ENCODE data around the gene SLC22A23.

The SLC22A23 gene

DNA sequence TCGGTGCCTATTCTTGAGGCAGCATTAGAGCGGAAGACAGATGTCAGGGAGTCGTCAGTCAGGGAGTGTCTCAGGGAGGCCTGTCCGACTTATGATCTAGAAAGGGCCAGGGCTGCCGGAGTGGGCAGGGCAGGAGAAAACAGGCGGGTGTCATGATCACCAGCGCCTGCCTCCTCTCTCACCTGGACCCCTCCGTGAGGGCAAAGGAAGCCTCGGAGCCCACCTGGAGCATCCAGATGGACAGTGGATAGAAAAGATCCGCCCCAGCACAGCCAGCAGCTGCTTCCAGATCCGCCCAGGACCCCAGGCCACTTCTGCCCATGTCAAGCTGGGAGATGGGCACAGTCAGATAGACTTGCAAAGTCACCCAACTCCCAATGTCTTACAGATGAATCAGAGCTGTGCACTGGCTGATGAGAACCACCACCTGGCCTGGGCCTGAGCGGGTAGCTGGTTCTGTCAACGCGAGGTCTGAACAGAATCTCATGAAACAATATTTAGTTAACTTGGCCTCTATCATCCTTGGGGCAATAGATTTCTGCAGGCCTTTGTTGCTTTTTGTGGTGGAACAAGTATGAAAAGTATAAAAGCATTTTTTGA lies 175.9 kb downstream of the SLC22A23 start:
- DNase-seq, result no peak

DNA sequence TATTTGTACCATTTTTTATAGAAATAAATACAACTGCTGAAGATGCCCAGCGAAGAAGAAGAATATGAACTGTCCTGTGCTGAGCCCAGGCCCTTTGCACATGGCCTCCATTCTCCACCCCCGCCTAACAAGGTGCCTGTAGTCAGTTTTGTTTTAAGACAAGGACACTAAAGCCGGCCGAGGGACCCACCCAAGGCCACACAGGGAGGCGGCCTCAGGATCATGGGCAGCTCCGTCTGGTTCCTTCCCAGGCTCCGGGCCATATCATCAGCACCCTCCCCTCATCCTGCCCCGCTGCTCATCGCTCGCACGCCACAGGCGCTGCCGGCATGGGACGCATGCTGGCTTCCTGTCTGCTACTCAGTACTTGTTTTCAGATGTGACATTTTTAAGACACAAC lies 176.8 kb downstream of the SLC22A23 start:
- no peak for DNase-seq

DNA sequence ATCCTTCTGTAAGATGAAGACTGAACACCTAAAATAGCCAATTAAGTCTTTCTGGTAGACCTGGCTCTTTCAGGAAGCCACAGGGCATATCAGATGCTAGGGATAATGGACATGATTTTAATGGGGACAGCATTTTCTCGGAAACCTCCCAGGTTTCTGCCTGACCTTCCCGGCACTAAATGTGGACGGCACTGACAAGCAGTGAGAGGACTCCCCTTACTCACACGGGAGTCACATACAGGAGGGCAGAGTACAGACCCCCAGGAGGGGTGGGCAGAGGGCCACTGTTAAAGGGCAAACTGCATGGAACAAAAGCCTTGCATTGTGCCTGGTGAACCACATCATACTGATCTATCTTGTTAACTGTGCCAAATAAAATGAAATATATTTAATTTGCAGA lies 178.2 kb downstream of the SLC22A23 start:
- DNase-seq, result no peak

DNA sequence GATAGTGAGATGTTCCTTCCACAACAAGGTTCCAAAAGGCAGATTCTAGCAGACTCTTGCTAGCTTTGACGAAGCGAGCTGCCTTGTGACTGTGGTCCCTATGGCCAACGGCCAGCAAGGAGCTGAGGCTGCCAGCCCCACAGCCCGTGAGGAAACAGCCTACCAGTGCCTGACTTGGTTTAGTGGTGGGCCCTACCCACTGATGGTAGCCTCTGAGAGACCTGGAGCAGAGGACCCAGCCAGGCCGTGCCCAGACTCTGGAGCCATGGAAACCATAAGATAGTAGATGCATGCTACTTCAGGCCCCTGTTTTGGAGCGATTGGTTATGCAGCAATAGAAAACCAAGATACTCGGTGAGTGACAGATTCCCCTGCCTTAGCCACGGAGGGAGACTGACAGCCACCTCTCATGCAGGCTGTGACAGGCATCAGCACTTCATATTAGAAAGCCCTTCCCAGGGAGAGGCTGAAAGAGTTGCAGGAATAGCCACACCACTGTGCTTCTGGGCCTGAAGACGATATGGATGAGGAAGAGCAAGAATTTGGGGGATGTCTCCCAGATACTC lies 178.9 kb downstream of the SLC22A23 start:
- no peak for DNase-seq

DNA sequence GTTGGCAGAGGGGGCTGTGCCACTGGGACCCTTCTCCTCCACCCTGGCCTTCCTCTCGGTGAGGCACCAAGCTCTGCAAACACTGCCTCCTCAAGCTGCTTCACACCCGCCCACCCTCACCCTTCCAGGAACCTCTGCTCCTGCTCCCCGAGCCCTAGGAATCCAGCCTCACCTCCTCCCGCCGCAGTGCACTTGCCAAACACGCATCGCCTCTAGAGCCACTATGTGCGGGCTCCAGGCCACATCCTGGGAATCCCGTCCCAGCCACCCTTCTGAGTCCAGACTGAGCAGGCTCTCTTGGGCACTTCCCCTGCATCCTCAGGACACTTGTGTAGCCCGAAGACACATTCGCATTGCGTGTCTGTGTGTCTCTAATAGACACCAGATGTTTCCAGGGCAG lies 179.6 kb downstream of the SLC22A23 start:
- DNase-seq, result no peak

DNA sequence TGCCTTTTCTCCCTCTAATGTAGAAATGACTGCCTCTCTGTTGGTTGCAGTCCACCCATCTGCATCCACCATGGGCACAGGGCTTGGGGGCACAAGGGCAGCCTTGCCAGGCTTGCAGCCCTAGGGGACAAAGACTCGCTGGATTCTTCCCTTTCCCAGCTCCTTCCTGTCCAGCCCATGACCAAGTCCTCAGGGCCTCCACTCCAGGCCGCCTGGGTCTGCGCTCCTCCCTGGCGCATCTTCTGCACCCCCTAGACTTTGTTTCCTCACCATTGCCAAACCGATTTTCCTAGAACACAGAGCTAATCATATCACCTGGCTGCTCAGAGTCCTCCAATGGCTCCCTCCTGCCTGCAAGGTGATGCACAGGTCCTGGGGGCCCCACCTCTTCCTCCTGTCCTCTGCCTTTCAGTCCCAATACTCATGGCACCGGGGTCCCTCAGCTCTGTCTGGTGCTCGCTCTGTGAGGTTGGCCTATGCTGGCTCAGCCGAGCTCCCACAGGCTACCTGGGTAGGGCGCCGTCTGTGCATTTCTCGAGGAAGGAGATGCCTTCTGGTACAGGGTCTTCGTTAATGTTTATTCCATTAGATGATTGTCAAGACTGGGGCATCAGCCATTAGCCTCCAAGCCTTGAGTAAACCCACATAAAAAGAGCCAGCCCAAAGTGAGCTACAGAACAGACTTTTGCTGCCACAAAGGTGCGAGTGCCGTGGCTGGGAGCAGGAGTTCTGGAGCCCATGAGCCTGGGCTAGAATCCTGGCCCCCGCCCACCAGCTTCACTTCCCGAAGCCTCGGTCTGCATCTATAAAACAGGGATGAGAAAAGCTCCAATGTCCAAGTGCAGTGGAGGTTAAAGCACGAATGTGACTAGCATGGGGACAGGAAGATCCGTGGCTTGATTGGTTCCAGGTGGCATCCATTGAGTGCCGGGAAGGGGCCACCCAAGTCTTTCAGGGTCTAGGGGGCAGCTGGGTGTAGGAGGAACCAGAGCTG lies 180.4 kb downstream of the SLC22A23 start:
- DNase-seq, result no peak

DNA sequence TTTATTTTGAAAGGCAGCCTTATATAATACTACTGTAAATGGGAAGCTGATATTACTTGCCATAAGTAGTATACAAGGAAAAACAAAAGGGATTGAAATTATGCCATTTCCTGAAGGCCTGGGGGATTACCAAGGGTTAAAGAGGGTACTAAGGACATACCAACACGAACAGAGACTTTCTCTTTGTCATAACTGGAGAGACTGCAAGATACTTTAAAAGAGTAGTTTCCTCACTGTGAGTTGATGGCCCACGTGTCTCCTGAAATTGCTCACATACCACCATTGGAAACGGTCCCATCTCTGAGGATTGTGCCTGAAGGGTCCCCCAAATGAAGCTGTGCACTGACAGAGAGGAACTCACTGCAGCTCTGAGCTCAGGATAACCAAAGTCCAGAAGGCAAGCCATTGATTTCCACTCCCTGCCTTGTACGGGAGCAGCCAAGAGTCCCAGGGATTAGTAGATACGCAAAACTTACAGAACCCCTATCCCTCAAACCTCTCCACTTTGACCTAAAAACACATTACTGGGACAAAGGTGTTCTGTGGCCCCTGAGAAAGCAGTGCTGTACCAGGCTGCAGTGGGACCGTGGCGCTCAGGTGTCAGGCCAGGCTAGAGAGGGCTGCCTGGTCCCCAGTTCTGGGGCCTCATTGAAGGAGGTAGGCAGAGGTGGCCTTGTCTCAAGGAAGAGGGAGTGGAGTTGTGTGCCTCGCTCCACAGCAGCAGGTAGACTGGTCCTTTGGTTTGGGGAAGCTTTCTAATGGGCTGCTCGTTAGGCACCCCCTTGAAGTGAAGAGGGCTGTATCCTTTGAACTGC lies 182.9 kb downstream of the SLC22A23 start:
- DNase-seq, result no peak

DNA sequence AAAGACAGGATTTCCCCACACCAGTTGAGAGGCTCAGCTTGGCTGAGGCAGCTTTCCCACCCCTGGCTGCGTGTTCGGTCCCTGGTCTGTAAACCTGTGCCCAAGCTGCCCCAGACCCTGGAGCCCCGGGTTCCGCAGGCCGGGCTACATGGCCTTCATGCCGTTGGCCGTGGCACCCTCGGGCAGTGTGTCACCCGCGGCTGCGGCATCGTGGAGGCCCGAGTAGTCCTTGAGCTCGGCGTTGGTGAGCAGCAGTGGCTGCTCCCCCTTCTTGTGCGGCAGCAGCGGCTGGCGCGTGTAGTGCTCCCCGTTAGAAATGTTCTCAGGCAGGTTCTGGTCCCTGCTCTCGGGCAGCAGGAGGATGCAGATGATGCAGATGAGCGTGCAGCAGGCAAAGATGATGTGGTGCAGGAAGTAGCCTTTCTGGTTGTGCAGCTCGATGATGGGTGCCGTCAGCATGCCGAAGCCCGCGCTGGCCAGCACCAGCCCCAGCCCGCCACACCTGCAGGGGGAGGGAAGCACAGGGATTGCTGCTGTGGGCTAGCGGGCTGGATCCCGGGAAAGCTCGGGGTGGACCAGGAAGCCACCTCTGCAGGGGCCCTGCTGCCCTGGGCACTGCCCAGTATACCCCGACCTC lies 183.8 kb downstream of the SLC22A23 start:
- DNase-seq, result no peak

DNA sequence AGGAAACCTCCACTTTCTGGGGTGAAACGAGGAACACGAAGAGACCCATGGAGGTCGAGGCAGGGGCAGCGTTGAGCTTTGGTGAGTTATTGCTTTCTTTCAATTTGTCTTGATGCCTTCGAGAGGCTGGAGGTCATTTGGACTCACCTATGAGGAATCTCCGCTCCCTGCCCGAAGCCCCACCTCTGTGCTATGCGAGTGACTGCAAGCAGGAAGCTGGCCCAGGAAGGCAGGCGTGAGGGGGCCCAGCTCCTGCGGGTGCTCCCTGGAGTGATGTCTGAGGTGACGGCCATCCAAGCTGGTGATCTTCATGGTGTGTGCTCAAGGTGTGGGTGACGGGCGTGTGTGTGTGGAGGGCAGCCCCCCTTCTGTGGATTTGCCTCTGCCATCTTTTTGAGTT lies 185.1 kb downstream of the SLC22A23 start:
- DNase-seq, result no peak

DNA sequence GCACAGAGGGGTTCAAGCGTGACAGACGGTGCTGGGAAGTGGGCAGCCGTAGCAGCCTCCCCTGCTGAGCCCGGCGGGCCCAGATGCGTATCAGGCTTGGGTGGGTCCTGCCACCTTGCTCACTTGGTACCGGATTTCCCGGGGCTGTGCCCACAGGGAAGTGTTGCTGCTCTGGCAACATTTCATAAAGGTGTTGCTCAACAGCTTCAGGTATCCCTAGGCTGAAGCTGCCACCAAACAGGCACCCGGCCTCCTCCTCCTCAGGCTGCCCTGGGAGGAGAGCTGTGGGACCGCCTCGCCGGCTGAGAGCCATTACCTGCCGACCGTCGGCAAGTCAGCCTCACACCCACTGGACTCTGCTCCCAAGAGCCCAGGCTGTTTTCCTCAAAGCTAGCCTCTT lies 186.6 kb downstream of the SLC22A23 start:
- DNase-seq, result no peak

DNA sequence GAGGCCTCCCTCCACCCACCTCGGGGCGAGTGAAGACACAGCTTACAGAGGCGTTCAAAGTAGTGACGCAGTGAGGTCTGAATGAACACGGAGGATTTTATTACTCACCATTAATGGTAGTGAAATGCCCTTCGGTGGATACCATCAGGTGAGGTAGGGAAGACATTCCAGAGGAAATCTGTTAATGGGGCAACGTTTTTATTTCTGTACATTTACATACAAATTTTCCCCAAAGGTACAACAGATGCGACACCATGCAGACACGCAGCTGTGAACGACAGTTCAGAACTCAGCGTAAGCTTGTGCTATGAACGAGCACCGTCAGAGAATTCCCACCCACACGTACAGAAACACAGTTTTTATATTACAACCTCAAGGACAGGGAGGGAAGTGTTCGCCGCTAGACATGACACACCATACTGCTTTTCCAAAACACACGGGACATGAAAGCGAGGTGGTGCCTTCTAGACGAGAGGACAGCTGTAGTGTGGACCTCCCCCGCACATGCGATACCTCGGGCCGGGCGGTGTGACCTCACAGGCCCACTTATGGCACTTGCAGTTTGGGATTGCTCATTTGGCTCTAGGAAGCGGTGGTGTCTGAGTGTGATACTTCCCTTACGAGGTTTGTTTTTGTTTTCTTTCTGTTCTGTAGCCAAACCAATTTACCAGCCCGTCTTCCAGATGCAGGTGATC lies 187.4 kb downstream of the SLC22A23 start:
- DNase-seq, result no peak

DNA sequence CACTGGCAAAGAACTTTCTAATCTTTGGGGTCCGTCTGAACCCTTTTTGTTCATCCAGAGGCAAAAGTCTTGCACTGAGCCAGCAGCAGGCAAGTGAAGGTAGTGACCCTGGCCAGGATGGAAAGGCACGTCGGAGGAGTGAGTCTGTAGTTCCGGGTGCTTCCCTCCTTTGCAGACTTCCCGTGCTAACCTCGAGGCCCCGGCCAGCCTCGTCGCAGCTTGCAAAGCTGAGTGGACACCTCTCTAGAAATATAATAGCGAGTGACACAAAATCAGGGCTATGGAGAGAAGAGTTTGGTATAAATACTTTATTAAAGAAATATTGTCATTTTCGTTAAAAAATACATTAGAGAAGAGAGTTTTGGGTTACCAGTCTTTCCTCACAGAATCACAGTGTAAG lies 188.2 kb downstream of the SLC22A23 start:
- no peak for DNase-seq

DNA sequence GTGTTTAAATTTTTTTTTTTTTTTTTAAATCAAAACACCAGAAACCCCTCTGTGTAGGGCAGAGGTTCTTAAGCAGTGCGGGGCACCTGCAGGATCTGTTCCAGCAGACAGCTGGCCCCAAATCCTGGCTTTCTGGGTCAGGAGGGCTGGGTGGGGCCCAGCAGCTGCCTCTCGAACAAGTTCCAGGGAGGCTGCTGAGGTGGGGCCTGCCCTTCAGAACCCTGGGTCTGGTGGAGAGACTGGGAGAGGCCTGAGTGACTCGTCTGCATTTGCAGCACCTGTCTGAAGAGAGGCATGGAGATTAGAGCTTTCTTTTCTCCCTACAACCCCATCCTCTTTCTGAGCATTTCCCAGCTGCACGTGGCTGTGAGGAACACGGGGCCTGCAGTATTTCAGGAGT lies 189.7 kb downstream of the SLC22A23 start:
- DNase-seq, result no peak

DNA sequence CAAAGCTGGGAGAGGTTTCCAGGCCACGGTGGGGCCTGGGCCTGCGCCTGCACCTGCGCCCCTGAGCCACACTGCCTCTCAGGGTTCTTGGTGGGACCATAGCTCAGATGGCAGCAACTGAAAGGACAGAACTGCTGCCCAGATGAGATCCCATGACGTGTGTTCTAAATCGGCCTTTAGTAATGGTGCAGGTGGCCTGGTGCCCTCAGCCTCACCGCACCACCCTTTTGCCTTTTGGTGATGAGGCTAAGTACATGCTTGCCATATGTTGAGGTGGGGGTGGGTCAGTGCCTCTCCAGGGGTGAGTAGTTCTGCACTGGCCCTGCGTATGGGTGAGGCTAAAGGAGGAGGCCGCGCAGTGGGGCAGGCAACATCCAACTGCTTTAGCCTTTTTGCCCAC lies 190.7 kb downstream of the SLC22A23 start:
- no peak for DNase-seq

DNA sequence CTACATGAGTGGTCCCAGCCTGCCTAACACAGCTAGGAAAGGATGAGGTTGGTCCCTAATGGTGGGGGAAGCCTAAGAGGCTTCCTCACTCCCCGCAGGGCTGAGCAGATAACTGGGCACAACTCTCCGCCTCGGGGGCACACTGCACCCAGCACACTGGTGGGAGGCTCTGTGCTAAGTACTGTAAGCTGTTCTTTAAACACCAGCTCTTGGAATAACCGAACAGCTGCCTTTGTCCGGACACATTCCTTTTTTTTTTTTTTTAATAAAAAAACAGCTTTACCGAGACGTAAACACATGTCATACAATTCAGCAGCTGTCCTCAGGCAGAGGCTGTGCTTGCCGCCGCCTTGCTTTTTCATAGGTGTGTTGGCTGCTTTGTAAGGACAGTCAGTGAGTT lies 191.2 kb downstream of the SLC22A23 start:
- DNase-seq, result no peak

DNA sequence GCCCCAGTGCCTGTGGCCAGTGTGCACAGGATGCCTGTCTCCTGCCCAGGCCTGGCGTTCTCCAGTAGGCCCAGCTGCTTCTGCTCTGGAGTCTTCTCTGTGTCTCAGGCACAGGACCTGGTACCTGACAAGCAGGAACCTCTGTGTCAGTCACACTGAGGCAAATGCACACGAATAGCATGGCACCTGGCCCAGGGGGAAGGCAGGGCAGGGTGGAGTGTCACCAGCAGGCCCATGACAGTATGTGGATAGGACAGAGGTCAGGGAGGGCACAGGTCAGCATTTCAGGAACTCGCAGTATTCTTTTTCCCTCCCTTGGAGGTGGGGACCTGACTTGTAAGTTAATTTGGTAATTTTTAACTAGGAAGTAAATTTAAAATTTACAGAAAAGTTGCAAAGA lies 192.5 kb downstream of the SLC22A23 start:
- DNase-seq, result no peak

DNA sequence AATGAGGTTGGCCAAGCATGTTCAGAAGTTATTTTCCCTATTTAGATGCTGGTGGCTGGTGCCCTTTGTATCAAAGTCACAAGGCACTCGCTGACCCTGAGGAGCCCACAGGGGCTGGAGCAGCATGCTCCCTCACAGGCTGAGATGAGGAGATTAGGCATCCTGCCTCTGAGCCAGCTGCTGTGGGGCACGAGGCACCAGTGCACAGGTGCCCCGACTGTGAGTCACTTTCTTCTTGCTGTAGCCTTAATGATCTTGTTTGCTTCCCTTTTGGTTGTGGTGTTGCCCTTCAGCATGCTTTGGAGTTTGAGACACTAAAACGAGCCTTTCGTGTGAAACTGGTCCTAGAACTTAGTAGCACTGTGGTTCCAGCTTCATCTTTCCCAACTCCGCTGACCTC lies 193.8 kb downstream of the SLC22A23 start:
- DNase-seq, result no peak

DNA sequence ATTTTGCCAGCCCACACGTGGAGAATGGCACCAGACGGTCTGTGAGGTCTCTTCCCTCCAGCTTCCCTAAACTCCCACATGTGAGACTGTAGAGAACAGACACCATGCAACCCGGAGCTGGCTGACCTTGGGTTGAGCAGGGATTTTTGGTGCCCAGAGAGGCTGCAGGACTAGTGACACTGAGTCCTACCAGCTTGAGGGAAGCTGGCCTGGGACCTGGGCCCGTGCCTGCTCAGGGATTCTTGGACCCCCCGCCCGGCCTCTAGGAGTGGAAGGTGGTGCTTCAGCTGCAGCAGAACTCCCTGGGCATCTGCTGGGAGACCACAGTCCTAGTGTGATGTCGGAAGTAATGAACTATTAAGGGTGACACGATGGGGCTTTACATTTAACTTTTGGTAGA lies 194.9 kb downstream of the SLC22A23 start:
- DNase-seq, result no peak

DNA sequence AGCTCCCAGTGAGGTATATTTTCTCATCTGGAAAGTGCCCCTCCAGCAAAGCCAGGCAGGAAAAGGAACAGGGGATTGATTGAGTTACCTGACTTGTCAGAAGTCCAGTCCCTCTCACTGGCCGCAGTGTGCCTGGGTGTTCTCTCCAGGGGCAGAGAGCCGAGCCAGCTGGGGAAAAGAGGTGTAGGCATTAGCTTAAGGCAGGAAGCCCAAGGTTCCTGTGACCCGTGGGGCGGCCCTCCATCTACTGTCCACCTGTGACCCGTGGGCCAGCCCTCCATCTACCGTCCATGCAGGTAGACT lies 195.4 kb downstream of the SLC22A23 start:
- no peak for DNase-seq

DNA sequence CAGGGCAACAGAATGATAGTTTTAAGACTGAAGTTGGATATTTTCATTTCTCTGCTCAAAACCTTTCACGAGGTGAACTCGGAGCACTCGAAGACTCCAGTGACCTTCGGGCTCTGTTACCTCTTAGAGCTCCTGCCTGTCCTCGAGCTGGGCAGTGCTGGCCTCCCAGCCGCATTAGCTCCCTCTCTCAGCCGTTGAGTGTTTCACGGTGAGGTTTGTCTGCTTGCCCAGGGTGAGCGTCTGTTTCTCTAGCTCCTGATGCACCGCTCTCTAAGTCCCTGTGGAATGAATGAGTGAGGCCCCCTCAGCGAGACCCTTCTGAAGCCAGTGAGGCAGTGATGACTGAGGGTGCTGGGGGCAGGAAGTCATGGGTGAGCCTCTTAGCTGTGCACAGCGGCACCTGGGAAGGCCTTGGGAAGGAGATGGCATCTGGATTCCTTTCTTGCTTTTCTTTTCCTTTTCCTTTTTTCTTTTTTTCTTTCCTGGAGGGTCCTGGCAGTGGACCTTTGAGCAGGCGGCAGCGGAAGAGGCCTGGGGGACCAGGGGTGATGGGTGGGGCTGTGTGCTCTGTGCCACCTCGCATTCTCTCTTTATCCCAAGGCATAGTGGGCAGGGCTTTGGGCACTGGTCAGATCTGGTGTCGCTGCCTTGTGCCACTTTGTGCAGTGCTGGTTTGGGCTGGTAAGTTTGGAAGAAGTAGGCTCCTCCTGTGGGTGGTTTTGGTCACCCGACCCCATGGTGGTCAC lies 195.9 kb downstream of the SLC22A23 start:
- no peak for DNase-seq

DNA sequence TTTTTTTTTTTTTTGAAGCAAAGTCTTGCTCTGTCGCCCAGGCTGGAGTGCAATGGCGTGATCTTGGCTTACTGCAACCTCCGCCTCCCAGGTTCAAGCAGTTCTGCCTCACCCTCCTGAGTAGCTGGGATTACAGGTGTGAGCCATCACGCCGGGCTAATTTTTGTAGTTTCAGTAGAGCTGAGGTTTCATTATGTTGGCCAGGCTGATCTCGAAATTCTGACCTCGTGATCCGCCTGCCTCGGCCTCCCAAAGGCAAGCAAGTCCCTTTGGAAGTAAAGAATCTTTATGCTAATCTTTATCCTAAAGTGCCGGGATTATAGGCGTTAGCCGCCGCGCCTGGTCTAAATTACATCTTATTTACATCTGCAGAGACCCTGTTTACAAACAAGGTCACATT lies 196.6 kb downstream of the SLC22A23 start:
- DNase-seq, result no peak
